Measurements from ENCODE around the gene TMEM234.

The TMEM234 gene

DNA sequence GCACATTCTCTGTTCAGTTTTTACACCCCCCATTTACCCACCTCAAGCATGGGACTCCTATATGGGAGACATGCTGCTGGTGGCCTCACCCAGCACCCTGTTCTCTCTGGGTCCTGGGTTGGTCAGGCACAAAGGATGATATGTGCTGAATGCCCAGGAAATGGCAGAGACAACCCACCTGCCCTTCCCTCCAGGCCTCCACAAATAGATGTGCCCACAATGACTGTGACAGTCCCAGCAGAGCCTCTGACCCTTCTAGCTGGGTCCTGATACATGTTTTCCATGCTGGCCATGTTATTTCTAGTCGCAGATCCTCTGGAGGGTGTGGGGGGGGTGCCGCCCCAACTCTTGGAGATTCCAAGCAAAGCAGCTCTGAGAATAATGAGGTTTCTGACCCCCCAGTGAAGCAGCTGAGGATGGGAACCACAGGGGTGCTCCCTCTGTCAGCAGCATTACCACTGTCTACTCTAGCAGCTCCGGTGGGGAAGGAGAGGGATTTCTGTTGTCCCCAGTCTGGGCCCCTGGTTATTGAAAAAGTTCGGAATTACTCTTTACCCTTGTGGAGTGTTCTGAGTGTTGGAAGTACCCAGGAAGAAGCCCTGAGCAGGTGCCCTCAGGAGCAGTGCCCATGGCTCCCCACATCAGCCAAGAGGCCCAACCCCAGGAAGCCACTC, 23.0 kb downstream of the TMEM234 start:
- no peak for DNase-seq

DNA sequence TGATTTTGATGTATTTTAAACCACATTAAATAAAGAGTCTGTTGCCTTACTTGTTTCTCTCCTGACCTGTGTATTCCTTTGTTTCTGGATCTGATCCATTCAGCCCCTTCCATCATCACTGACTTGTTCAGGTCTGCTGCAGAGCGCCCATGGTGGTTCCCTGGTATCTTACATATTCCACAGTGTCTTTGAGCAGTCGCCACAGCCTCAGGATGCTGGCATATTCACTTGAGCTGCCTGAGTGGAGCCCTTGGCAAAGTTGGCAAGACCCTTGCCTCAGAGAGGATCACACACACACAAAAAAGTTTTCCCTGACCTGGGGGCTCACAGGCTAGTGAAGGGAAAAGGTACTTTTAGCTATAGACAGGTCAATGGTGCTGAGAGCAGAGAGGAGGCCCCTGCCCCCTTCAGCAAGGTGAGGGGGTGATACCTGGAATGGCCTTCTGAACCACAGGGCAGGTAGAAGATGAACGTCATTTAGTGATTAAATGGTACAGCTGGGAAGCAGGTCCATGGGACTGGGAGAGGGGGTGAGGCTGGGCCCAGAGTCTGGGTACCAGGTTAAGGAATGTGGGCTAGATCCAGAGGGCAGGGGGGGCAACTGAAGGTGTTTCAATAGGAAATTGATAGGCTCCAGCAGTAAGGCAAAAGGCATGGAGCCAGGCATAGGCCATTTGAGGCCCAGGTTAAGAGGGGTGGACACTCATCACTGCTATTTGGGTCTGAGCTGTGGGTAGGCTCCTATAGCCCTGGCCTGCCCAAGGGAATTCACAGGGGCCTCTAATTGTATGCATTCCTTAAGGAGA, 23.7 kb downstream of the TMEM234 start:
- no peak for DNase-seq

DNA sequence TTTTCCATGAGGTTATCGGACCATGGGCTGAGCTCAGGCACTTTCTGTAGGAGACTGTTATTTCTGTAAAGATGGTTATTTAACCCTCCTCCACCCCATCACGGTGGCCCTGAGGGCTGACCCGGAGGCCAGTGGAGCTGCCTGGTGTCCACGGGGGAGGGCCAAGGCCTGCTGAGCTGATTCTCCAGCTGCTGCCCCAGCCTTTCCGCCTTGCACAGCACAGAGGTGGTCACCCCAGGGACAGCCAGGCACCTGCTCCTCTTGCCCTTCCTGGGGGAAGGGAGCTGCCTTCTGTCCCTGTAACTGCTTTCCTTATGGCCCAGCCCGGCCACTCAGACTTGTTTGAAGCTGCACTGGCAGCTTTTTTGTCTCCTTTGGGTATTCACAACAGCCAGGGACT, 24.3 kb downstream of the TMEM234 start:
- DNase-seq = no peak

DNA sequence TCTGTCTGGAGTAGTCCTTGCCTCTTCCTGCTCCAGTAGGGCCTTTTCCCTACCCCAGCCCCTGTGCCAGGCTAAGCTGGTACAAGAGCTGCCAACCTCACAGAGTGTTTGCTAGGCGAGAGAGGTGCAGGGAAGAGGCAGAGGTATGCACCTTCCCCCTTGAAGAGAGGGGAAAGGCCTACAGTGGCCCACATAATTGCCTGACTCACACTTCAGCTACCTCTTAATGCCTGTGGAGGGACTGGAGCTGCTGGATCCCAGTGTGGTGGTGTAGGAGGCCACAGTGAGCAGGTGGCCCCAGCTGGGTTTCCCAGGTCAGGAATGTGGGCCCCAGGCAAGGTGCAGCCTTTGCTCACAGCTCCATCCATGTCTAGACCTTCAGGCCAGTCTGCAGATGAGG, 25.1 kb downstream of the TMEM234 start:
- DNase-seq = no peak

DNA sequence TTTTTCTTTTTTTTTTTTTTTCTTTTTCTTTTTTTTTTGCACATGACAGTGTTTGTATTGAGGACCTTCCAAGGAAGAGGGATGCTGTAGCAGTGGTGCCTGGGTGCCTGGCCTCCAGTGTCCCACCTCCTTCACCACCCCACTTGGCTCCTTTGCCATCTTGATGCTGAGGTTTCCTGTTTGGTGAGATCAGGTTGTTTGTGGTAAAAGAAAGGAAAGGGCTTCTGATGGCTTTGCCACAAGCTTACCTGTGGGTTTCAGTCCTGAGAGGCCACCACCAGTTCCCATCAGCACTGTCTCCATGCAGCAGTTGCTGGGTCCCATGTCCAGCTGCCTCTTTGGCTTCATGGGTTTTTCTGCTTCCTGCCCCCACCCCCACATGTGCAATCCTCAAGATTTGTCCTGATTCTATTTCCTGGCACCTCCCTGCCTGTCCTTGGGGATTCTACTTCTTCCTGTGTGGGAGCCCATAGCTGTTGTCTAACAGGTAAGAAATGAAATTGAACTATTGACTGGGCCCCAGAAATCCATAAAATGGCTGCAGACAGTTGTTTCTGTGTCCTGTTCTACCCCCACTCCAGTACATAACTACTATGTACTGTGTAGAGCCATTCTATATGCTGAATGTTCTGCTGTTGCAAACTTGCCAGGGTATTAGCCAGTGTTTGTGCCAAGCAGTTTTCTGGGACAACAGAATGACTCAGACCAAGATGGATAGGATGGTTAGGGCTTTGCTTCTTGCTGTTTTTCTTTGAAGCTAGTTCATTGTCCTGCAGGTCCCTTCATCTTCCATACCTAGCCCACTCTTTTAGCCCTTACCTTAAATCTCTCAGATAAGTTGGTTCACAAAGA, 26.0 kb downstream of the TMEM234 start:
- no peak for DNase-seq

DNA sequence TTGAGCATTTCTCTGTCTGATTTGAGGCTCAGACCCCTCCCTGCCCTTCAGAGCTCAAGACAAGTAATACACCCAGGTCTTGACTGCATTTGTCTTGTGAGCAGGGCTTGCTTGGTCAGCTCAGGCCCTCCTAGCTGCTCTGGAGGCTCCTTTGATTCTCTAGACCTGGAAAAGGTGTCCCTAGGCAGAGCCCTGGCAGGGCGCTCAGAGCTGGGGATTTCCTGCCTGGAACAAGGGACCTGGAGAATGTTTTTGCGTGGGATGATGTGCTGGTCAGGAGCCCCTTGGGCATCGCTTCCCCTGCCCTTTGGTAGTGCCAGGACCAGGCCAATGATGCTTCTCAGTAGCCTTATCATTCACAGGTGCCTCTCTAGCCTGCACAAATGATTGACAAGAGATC, 26.6 kb downstream of the TMEM234 start:
- DNase-seq = no peak

DNA sequence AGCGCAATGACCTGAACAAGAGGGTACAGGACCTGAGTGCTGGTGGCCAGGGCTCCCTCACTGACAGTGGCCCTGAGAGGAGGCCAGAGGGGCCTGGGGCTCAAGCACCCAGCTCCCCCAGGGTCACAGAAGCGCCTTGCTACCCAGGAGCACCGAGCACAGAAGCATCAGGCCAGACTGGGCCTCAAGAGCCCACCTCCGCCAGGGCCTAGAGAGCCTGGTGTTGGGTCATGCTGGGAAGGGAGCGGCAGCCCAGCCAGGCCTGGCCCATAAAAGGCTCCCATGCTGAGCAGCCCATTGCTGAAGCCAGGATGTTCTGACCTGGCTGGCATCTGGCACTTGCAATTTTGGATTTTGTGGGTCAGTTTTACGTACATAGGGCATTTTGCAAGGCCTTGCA, 27.2 kb downstream of the TMEM234 start:
- no peak for DNase-seq

DNA sequence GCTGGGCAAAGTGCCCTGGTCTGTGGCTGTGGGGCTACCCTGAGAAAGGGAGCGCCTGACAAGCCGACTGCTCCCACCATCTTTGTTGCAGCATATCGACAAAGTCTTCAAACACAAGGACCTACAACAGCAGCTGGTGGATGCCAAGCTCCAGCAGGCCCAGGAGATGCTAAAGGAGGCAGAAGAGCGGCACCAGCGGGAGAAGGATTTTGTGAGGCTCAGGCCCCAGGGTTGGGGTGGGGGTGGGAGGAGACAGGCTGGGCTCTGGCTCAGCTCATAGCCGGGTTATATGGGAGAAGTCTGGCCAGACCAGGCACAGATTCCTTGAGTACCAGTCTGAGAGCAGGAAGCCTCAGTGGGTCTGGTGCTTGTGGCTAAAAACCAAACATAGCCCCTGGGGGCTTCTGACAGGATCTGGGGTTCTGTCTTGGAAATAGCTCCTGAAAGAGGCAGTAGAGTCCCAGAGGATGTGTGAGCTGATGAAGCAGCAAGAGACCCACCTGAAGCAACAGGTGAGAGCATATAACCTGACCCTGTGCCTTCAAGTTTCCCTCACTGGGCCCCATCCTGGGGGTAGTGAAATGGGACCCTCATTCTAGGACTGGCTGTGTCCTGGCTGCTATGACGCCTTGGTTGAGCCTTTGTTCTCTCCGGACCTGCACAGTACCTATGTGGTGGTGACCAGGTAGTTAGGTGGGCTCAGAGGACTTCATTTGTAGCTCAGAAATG, 29.8 kb downstream of the TMEM234 start:
- no peak for DNase-seq

DNA sequence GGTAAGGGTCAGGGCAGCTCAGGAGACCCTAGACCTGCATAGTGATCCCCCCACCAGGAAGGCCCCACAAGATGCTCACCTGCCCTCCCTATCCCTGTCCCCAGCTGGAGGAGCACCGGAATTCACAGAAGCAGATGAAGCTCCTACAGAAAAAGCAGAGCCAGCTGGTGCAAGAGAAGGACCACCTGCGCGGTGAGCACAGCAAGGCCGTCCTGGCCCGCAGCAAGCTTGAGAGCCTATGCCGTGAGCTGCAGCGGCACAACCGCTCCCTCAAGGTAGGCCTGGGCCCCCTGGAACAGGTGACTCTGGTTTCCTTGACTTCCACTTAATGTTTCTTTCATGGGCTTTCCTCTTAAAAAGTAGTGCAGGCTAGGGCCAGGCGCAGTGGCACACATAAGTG, 34.3 kb downstream of the TMEM234 start:
- DNase-seq = no peak

DNA sequence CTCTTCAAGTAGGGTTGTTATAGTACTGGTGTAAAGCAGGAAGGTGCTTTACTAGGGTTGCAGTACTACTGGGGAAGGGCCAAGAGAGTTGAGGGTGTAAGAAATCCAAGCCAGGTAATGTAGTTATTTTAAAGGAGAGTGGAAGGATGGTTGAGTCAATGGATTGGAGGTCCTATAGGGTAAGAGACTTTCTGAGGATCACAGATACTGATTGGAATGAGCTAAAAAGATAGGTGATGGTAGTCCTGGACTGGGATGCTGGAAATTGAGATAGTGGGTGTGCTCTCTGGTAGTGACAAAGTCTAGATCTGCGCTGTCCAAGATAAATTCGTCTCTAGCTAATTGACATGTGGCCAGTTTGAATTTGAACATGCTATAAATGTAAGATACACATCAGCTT, 35.7 kb downstream of the TMEM234 start:
- DNase-seq = no peak

DNA sequence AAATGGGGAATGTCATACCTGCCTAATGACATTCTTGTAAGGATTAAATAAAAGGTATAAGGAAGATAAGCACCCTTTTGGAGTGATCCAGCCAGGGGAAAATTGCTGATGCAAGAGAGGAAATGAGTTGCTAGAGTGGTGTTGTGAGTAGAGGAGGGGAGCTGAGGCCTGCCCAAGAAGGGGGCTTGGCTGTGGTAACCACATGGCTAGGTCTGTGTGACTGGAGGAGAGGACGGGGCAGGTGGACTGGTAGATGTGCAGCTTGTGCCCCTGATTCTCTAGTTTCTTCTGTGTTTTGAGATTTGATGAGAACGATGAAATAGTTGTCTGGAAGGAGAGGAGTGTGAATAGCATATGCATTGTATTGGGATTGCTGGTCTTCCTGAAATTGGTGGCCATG, 36.1 kb downstream of the TMEM234 start:
- DNase-seq = no peak

DNA sequence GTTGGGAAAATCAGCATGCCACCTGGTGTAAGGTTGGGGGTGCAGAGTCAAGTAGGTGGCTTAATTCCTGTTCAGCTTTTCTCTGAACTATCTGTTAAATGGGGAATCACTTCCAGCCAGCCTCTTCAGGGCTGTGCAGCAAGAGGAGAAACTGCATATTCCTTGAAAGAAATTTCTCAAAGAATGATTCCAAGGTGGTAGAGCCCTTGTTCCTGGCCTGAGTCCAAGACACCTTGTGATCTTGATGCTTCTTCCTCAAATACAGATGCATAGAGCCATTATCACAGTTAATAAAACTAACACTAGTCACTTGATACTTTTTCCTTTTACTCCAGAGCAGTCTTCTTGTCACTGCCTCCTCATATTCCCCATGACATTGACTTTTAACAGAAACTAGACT, 37.5 kb downstream of the TMEM234 start:
- no peak for DNase-seq

DNA sequence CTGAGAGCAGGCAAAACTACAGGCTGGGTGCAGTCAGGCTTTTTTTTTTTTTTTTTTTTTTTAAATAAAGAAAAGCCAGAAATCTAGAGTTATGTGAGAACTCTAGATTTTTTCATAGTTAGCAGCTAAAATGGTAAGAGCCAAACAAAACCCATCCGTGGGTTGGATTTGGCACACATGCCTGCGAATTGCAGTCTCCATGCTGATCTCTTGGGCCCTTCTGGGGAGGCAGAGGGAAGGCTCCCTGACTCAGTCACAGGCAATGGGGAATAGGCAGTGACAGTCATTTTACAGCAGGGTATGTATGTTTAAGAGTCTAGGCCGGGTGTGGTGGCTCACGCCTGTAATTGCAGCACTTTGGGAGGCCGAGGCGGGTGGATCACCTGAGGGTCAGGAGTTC, 40.1 kb downstream of the TMEM234 start:
- no peak for DNase-seq

DNA sequence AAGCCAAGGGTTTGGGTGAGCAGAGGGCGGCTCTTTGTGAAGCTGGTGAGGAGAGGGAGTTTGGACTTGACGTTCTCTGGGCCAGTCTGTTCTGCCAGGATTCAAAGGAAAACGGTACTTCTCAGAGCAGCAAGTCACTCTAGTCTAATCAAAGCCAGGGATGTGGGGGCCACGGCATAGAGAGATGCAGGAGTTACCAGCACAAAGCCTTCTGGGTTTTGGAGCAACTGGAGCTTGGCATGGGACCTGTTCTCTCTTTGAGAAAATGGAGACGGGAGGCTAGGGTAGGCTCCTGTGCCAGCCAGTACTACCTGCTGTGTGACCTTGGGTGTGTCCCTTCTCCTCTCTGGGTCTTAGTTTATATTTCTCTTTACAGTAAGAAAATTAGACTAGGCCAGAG, 40.6 kb downstream of the TMEM234 start:
- DNase-seq = no peak

DNA sequence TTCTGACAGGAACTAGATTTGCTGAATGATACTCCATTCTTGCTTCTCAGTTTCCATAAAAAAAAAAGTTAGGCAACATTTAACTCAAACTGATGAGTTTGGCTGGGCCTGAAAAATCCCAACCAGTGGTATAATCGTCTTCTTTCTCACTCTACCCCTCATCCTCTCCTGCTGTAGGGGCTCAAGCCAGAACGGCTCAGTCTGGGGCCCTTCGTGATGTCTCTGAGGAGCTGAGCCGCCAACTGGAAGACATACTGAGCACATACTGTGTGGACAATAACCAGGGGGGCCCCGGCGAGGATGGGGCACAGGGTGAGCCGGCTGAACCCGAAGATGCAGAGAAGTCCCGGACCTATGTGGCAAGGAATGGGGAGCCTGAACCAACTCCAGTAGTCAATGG, 41.1 kb downstream of the TMEM234 start:
- DNase-seq = no peak

DNA sequence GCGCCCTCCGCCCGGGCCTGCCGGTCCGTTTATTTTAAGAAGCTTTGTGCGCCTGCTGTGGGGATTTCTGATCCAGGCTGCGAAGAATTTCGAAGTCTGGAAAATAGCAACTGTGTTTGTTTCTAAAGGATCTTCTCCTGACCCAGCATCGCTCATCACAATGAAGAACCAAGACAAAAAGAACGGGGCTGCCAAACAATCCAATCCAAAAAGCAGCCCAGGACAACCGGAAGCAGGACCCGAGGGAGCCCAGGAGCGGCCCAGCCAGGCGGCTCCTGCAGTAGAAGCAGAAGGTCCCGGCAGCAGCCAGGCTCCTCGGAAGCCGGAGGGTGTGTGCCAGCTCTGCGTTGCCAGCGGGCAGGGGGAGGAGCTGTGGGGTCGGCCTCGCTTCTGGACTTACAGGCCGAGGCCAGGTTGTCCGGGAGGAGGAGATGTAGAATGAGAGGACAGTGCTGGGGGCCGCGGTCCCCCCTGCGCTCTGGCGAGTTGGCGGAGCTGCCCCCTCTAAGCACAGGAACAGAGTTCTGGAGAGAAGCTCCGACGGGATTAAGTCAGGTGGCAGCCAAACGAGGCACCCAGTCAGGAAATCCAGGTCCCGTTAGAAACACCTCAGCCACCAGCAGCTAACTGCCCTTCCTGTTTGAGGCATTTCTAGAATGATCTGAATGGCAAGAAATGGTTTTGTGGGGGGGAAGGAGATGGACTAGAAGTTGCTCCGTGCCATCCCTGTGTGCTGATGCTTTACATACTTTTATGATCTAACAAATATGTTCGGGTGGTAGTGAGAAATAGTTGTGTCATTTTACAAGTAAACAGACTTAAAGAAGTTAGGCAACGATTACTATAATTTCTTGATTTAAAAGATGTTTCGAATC, 41.7 kb downstream of the TMEM234 start:
- DNase-seq = peak; percentile 33

DNA sequence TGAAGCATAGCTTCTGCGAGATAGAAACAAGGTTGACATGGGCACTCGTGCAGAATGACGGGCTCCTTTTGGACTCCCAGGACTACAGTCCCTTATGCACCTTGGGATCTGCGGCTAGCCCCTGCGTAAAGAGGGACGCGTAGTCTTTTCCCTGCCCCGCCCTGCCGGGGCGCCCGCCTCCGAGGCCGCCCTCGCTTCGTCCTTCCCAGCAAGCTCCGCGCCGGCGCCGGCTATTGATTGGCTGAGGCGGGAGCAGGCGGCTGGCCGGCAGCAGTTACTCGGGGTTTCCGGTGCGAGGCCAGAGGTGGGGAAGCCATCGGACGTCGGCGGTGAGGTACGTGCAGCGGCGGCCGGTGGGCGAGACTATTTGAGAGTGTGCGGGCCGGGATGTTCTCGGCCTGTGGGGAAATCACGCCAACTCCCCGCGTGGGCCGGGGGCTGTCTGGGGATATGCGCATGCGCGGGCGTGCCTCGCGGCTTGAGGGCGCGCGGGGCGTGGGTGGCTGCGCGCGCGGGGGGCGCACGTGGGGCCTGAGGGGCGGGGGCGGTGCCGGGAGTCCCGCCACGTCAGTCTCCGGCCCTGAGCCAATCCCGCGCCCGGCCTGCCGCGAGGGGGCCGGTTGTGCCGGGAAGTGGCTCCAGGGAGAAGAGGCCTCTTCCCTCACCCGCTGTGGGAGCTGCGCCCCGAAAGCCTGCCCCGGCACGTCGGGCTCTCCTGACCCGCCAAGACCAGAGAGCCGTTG, 42.5 kb downstream of the TMEM234 start, which contains the start of gene TXLNA:
TXLNA (plus strand) TSS at position 233 of the 743 bp plus-strand sequence. CDS start 671 bp downstream, outside the sequence.
- peak; percentile 89 for DNase-seq

DNA sequence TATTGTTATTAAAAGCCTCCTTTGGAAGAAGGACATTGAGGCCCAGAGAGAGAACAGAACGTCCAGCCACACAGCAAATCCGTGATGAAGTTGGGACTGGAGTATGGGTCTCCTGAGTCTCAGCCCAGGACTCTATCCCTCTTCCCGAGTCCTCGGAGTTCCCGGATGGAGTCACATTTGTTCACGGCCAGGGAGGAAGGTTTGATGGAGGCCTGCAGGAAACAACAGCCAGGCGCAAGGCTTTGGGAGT, 43.0 kb downstream of the TMEM234 start:
- no peak for DNase-seq

DNA sequence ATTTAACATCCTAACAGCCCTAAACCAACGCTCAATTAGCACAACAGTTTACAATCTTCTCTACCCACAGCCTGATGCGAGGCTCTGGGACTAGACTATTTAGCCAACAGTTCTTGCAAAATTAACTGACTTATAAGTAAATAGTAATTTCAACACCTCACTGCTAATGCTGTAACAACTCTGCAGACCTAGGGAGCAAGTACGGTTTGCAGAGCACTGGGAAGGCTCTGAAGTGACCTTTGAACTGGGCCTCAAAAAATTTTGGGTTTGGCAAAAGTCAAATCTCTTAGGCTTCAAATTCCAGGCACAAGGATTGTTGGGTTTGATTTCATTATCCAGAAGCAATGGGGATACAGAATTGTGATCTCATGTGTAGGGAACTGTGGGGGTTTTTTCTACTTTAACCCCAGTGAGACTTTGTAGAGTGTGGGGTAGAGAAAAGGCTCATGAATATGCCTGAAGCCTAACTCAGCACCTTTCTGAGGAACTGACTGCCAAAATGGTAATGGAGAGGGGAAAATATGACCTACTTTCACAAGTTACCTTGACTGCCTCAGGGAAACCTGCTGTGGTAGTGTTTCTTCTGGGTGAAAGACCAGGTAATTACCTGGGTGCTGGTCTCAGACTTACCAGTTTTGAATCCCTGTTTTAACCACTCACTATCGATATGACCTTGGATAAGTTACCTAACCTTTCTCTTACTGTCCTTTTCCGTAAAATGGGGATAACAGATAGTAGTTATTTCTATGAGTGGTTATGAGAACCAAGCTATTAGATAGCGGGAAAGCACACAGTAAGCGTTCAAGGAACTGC, 43.6 kb downstream of the TMEM234 start:
- DNase-seq = no peak

DNA sequence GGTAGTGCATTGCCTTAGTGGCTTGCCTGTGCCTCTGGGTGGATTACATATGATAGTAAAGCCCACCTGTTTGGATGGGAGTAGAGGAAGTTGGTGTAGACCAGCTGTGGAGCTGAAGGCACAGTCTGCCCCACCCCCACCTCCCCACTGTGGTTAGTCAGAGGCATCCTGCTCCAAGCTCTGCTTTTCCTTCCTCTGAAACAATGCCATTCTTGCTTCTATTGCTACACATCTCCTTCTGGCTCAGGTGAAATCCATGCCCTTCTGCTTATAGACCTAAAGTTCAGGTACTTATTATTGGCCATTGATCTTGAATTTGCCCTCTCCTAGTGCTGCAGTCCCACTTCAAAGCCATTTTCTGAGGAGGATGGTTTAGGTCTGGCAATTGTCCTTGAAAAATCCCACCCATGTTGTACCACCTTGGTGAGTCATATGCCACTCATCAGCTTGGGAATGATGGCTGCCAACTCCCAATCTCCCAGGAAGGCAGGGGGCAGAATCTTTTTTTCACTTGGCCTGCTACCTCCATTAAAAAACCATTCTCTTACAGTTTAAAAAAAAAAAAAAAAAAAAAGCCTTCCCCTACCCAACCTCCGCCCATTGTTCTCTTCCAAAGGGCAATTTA, 49.4 kb downstream of the TMEM234 start:
- DNase-seq = no peak
